ENCODE measurements around the gene DMRTC1. TPM values are rescaled to one million over a fixed set of nuclear protein-coding genes. Genes with fewer than 3 reads are reported as not detected.
"Not testable (repeated sequence)": the region's sequence is repeated elsewhere in the genome, so short reads cannot be mapped to it uniquely, and the experiment has no call there.

The DMRTC1 gene
- polyA plus RNA-seq (2011; rRNA removed) (not detected in 2 replicates), polyA plus RNA-seq (2017; fragmentation: RNase III; extraction: RNeasy Plus Mini Kit Qiagen cat#74134 plus additional on column Dnase treatment) (0.15 TPM in 1 of 3 replicates, not detected in the others), polyA minus RNA-seq (2011; rRNA and poly(A)+ RNA removed) (not detected in 2 replicates)
- polyA plus RNA-seq (2012; cell fraction: cytosol; rRNA removed) = not detected in 2 replicates
- polyA plus RNA-seq (2012; cell fraction: nucleus; rRNA removed) = not detected in 2 replicates

- H3K27ac ChIP-seq; CTCF ChIA-PET; DNase-seq (ENCODE audit: low read depth in 1 of 2, low spot score in 1 of 2); H3K4me1 ChIP-seq; H3K4me3 ChIP-seq; H3K4me2 ChIP-seq; H3K9me3 ChIP-seq; POLR2A ChIA-PET: not testable (repeated sequence)
- FAIRE-seq (peak; percentile 100), ATAC-seq (peak; percentile 91 to 97)
- WGBS (ENCODE audit: missing lambda C conversion rate) = no CpG with 5 or more reads among the region's 15 CpGs
Measured at GRCh38 chrX:72943819-72944169, at the start of gene DMRTC1. Gene DMRTC1, minus strand, starts transcription at chrX:72943837. Its CDS starts 68,143 bp downstream, at chrX:72875694.

- H3K9me3 ChIP-seq; POLR2A ChIA-PET; H3K4me1 ChIP-seq; H3K27ac ChIP-seq; CTCF ChIA-PET; DNase-seq (ENCODE audit: low read depth in 1 of 2, low spot score in 1 of 2); H3K4me3 ChIP-seq; FAIRE-seq; H3K4me2 ChIP-seq; ATAC-seq: not testable (repeated sequence)
- WGBS (ENCODE audit: missing lambda C conversion rate) = 0% methylated on average over 1 of the region's 5 CpGs
Measured at GRCh38 chrX:72980894-72981469, 37.3 kb upstream of the DMRTC1 start.

- H3K4me1 ChIP-seq; H3K4me2 ChIP-seq; H3K9me3 ChIP-seq; H3K27ac ChIP-seq; POLR2A ChIA-PET; CTCF ChIA-PET; H3K4me3 ChIP-seq; DNase-seq (ENCODE audit: low read depth in 1 of 2, low spot score in 1 of 2): not testable (repeated sequence)
- no CpG with 5 or more reads among the region's 7 CpGs for WGBS (ENCODE audit: missing lambda C conversion rate)
- ATAC-seq = peak; percentile 54 to 73; a peak in 4 of 6 replicates
- FAIRE-seq = peak; percentile 96
Measured at GRCh38 chrX:72974885-72975284, 31.2 kb upstream of the DMRTC1 start.

- WGBS (ENCODE audit: missing lambda C conversion rate) = no CpG with 5 or more reads among the region's 5 CpGs
- ATAC-seq; H3K4me3 ChIP-seq; FAIRE-seq; POLR2A ChIA-PET; H3K4me2 ChIP-seq; H3K27ac ChIP-seq; DNase-seq (ENCODE audit: low read depth in 1 of 2, low spot score in 1 of 2); CTCF ChIA-PET; H3K9me3 ChIP-seq; H3K4me1 ChIP-seq: not testable (repeated sequence)
Measured at GRCh38 chrX:72971859-72972258, 28.2 kb upstream of the DMRTC1 start.

GRCh38 chrX:72959971-72960370, 16.3 kb upstream of the DMRTC1 start:
- H3K4me3 ChIP-seq; ATAC-seq; H3K4me1 ChIP-seq; CTCF ChIA-PET; DNase-seq (ENCODE audit: low read depth in 1 of 2, low spot score in 1 of 2); H3K9me3 ChIP-seq; POLR2A ChIA-PET; H3K4me2 ChIP-seq; FAIRE-seq; H3K27ac ChIP-seq: not testable (repeated sequence)
- no CpG with 5 or more reads among the region's 9 CpGs for WGBS (ENCODE audit: missing lambda C conversion rate)

- ATAC-seq (peak; percentile 77 to 78), FAIRE-seq (peak; percentile 99)
- H3K4me2 ChIP-seq; POLR2A ChIA-PET; H3K27ac ChIP-seq; DNase-seq (ENCODE audit: low read depth in 1 of 2, low spot score in 1 of 2); CTCF ChIA-PET; H3K4me3 ChIP-seq; H3K4me1 ChIP-seq; H3K9me3 ChIP-seq: not testable (repeated sequence)
- no CpG with 5 or more reads among the region's 44 CpGs for WGBS (ENCODE audit: missing lambda C conversion rate)
Measured at GRCh38 chrX:72943035-72943818, 410 bp downstream of the DMRTC1 start.

- WGBS (ENCODE audit: missing lambda C conversion rate) = no CpG with 5 or more reads among the region's 6 CpGs
Measured at GRCh38 chrX:72942272-72942671, 1.4 kb downstream of the DMRTC1 start.

GRCh38 chrX:72937906-72938305, 5.7 kb downstream of the DMRTC1 start, which contains the start of gene FAM236A:
Gene FAM236A, plus strand, starts transcription at chrX:72938206. Its CDS starts 57 bp downstream, at chrX:72938263.
- H3K4me3 ChIP-seq; POLR2A ChIA-PET; H3K9me3 ChIP-seq; CTCF ChIA-PET; DNase-seq (ENCODE audit: low read depth in 1 of 2, low spot score in 1 of 2); FAIRE-seq; H3K4me1 ChIP-seq; H3K27ac ChIP-seq; ATAC-seq; H3K4me2 ChIP-seq: not testable (repeated sequence)
- no CpG with 5 or more reads among the region's 15 CpGs for whole genome bisulfite sequencing (ENCODE audit: missing lambda C conversion rate)

More at GRCh38 chrX:72942272-72942671, 1.4 kb downstream of the DMRTC1 start:
- H3K4me1 ChIP-seq; H3K27ac ChIP-seq; DNase-seq (ENCODE audit: low read depth in 1 of 2, low spot score in 1 of 2); H3K4me3 ChIP-seq; POLR2A ChIA-PET; H3K4me2 ChIP-seq; ATAC-seq; CTCF ChIA-PET; H3K9me3 ChIP-seq: not testable (repeated sequence)
- FAIRE-seq = peak; percentile 95

GRCh38 chrX:72936882-72937455, 6.7 kb downstream of the DMRTC1 start:
- not testable (repeated sequence) for ATAC-seq, FAIRE-seq

GRCh38 chrX:72936455-72936854, 7.2 kb downstream of the DMRTC1 start:
- H3K4me3 ChIP-seq; H3K27ac ChIP-seq; POLR2A ChIA-PET; CTCF ChIA-PET; DNase-seq (ENCODE audit: low read depth in 1 of 2, low spot score in 1 of 2); H3K4me1 ChIP-seq; H3K4me2 ChIP-seq; H3K9me3 ChIP-seq: not testable (repeated sequence)
- FAIRE-seq (peak; percentile 100), ATAC-seq (peak; percentile 72 to 89; a peak in 5 of 6 replicates)
- no CpG with 5 or more reads among the region's 7 CpGs for WGBS (ENCODE audit: missing lambda C conversion rate)

More at GRCh38 chrX:72936882-72937455, 6.7 kb downstream of the DMRTC1 start:
- CTCF ChIA-PET; H3K4me3 ChIP-seq; POLR2A ChIA-PET; DNase-seq (ENCODE audit: low read depth in 1 of 2, low spot score in 1 of 2); H3K9me3 ChIP-seq; H3K27ac ChIP-seq; H3K4me2 ChIP-seq; H3K4me1 ChIP-seq: not testable (repeated sequence)
- WGBS (ENCODE audit: missing lambda C conversion rate) = no CpG with 5 or more reads among the region's 8 CpGs

- H3K27ac ChIP-seq; H3K4me1 ChIP-seq; H3K4me2 ChIP-seq; CTCF ChIA-PET; POLR2A ChIA-PET; H3K4me3 ChIP-seq; H3K9me3 ChIP-seq; DNase-seq (ENCODE audit: low read depth in 1 of 2, low spot score in 1 of 2); FAIRE-seq: not testable (repeated sequence)
- WGBS (ENCODE audit: missing lambda C conversion rate) = no CpG with 5 or more reads among the region's 1 CpG
- ATAC-seq = peak; percentile 58 to 72
Measured at GRCh38 chrX:72932283-72932682, 11.4 kb downstream of the DMRTC1 start.

All from A549 (cell line).